Natural killer cell (primary cell): Measurements from ENCODE around the gene SPDYE4. TPM values are rescaled to one million over a fixed set of nuclear protein-coding genes. Genes with fewer than 3 reads are reported as not detected.

ENCODE experiments used
- ATAC-seq, 3 donors: fragments of 150-1000 bp in 2 of 3; fragments of 200-7000 bp in 1 of 3; cut with Tn5 transposase; 1 replicate in 1 of 3; 2 replicates in 2 of 3; pipeline ENCODE4 v1.10.0; 2021; ENCODE audit warnings: mild to moderate bottlenecking in 2 of 3, moderate library complexity in 2 of 3
- DNase-seq, 2 donors: peaks; one replicate each; pipeline versions ENCODE4 v3.0.0 to v3.0.0-alpha.2; 2013 to 2021; ENCODE audit warnings: mixed read lengths in 1 of 2
- H3K27ac ChIP-seq: one replicate; pipeline ENCODE4 v1.5.1; 2013; ENCODE audit warnings: mild to moderate bottlenecking, low read length
- H3K27me3 ChIP-seq: one replicate; pipeline ENCODE4 v1.6.1; 2013; ENCODE audit warnings: low read length; ENCODE audit not compliant: control insufficient read depth, insufficient read depth
- H3K36me3 ChIP-seq: one replicate; pipeline ENCODE4 v1.6.1; 2013; ENCODE audit warnings: low read length; ENCODE audit not compliant: control insufficient read depth, insufficient read depth
- H3K4me1 ChIP-seq: one replicate; pipeline ENCODE4 v1.6.1; 2013; ENCODE audit warnings: low read length; ENCODE audit not compliant: control insufficient read depth, insufficient read depth
- H3K4me3 ChIP-seq: one replicate; pipeline ENCODE4 v1.5.1; 2013; ENCODE audit warnings: low read length
- H3K9me3 ChIP-seq: one replicate; pipeline ENCODE4 v1.6.1; 2013; ENCODE audit warnings: low read length; ENCODE audit not compliant: control insufficient read depth, insufficient read depth
- H3K27ac Mint-ChIP-seq, 2 donors: one replicate each; pipeline ENCODE4 v1.8.0; 2022; ENCODE audit warnings: mild to moderate bottlenecking in 2 of 2, mixed read lengths in 2 of 2, moderate library complexity in 1 of 2
- H3K27me3 Mint-ChIP-seq, 2 donors: one replicate each; pipeline ENCODE4 v1.8.0; 2022; ENCODE audit warnings: low read depth in 2 of 2, mixed read lengths in 2 of 2
- H3K36me3 Mint-ChIP-seq: one replicate; pipeline ENCODE4 v1.8.0; 2022; ENCODE audit warnings: mixed read lengths
- H3K4me1 Mint-ChIP-seq, 2 donors: one replicate each; pipeline ENCODE4 v1.8.0; 2022; ENCODE audit warnings: mixed read lengths in 2 of 2
- H3K4me3 Mint-ChIP-seq: one replicate; pipeline ENCODE4 v1.8.0; 2022; ENCODE audit warnings: mild to moderate bottlenecking, moderate library complexity, mixed read lengths
- H3K9me3 Mint-ChIP-seq, 2 donors: one replicate each; pipeline ENCODE4 v1.8.0; 2022; ENCODE audit warnings: mixed read lengths in 2 of 2
- WGBS: methylation state at CpG from one replicate; pipeline ENCODE4 v1.1.7; 2013; ENCODE audit warnings: missing lambda C conversion rate; ENCODE audit not compliant: insufficient coverage; 5-methylcytosine and 5-hydroxymethylcytosine counted together
- intact Hi-C: fragments of 100-400 bp; cut with micrococcal nuclease; formaldehyde crosslinking; loops from one replicate; pipeline ENCODE4 v1.14.2; 2022
- total RNA-seq, 4 donors: library from RNA; stranded (reverse); fragments of 120-200 nt in 1 of 4; gene quantifications; one replicate each; pipeline versions ENCODE4 v1.2.3 to v1.2.4, GENCODE V29; 2013 to 2022
- TF ChIP-seq, protein P1 (sequence below): fragments of 200-600 bp; IDR thresholded peaks from one replicate; pipeline ENCODE4 v1.8.0; 2022; ENCODE audit warnings: antibody characterized with exemption

SPDYE4 gene
- total RNA-seq, 3 donors from 2014 or later (not counting 1 experiment from before 2014, with no cell fraction given) = not detected

DNA sequence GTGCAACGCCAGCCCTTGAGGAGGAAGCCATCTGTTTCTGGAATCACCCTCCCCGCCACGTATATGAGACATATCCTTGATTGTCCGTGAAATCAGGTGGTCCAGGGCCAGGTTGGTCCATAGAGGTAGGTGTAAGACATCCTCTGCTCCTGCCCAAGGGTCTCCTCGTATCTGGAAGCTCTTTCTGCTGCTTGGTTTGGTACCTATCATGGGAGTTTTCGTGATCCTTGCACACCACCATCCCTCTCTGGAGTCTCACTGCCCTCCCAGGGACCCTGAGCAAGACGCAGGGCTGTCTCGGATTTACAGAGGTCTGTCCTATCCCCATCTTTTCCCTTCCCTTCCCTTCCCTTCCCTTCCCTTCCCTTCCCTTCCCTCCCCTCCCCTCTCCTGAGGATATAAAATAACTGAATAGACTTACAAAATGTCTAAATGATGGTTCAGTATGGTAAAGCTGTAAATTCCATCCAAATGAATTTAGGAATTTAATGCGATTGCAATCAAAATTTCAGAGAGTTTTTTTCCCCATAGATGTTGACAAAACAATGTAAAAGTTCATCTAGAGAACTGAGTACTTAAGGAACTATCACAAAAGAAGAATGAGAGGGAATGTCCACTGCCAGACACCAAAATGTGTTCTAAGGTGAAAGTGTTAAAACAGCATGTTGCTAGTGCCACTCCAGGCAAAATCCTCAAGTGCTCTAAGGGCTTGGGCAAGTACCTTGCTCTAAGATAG lies 11.7 kb downstream of the SPDYE4 start:
- ATAC-seq = no peak
- H3K27ac ChIP-seq = no peak overlapping the region
- WGBS = 13% methylated on average over 8 of the region's 9 CpGs

DNA sequence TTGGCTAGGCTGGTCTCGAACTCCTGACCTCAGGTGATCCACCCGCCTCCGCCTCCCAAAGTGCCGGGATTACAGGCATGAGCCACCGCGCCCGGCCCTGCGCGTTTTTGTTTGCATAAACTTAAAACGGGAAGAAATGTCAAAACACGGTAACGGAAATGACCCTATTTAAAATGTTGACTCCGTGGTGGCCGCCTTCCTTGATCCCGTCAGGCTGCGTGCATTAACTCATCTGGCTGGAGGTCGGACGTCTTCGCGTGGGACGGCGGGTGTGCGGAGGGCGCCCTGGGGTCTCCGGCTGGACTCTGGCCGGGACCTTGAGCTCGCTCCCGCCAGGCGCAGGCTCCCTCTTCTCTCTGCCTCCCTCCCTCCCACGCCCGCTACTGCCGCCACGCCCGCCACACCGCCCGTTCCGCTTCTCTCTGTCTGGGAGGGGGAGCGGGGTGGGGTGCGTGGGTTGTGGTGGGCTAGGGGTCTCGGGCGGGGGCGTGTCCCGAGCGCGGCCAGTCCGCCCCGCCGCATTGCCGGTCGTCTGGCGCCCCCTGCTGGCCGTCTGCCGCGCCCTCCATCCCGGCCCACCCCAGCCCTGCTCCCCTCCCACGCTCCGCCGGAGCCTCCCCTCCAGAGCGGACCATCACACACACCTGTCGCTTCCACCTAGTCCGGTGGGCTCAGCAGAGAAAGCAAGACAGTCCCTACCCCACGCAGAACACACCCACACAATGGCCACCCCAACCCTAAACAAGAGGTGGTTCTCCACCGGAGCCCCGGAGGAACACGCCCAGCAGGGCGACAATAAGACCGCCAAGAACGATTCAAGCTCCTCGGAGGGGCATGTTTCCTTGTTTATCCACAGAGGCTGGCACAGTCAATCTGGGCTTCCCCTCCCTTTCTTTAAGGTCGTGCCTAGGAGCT lies 12.5 kb downstream of the SPDYE4 start:
- Mint-ChIP-seq H3K36me3 (no peaks in the 10 kb centered on the region), H3K27ac (peak overlapping the region; percentile 82 to 91), H3K4me1 (peaks cover 7 to 20% of the 10 kb centered on the region in 2 donors), H3K4me3 (peak overlapping the region; percentile 92), H3K9me3 (no peaks in the 10 kb centered on the region), H3K27me3 (no peaks in the 10 kb centered on the region)
- WGBS = under 1% methylated on average over 59 of the region's 70 CpGs
- Histone ChIP-seq H3K27ac (peak overlapping the region; percentile 68), H3K9me3 (no peaks in the 10 kb centered on the region), H3K4me1 (peaks cover 21% of the 10 kb centered on the region), H3K4me3 (peak overlapping the region; percentile 53), H3K27me3 (no peaks in the 10 kb centered on the region), H3K36me3 (no peaks in the 10 kb centered on the region)
- DNase-seq (peak; percentile 77 to 86), ATAC-seq (peak; percentile 76 to 81 (median 81))
- TF ChIP-seq, protein P1, sequence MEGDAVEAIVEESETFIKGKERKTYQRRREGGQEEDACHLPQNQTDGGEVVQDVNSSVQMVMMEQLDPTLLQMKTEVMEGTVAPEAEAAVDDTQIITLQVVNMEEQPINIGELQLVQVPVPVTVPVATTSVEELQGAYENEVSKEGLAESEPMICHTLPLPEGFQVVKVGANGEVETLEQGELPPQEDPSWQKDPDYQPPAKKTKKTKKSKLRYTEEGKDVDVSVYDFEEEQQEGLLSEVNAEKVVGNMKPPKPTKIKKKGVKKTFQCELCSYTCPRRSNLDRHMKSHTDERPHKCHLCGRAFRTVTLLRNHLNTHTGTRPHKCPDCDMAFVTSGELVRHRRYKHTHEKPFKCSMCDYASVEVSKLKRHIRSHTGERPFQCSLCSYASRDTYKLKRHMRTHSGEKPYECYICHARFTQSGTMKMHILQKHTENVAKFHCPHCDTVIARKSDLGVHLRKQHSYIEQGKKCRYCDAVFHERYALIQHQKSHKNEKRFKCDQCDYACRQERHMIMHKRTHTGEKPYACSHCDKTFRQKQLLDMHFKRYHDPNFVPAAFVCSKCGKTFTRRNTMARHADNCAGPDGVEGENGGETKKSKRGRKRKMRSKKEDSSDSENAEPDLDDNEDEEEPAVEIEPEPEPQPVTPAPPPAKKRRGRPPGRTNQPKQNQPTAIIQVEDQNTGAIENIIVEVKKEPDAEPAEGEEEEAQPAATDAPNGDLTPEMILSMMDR = peak; percentile 97
- intact Hi-C loops = loop anchor here (2.0 to 10.0 kb wide), 3 partner anchors 161 to 361 kb away; partner anchors contain the start of gene RPL26

More for the DNA sequence above, 11.7 kb downstream of the SPDYE4 start:
- Histone ChIP-seq H3K27me3 (no peaks in the 10 kb centered on the region), H3K4me3 (no peak overlapping the region), H3K36me3 (no peaks in the 10 kb centered on the region), H3K4me1 (peaks cover 18% of the 10 kb centered on the region), H3K9me3 (no peaks in the 10 kb centered on the region)
- H3K4me3 Mint-ChIP-seq = peak overlapping the region; percentile 92
- H3K4me1 Mint-ChIP-seq = peaks cover 5 to 18% of the 10 kb centered on the region in 2 donors
- H3K36me3 Mint-ChIP-seq = no peaks in the 10 kb centered on the region
- H3K27me3 Mint-ChIP-seq = no peaks in the 10 kb centered on the region
- no peaks in the 10 kb centered on the region for H3K9me3 Mint-ChIP-seq
- TF ChIP-seq, protein P1 = no peak
- peak overlapping the region; percentile 82 to 91 for H3K27ac Mint-ChIP-seq
- DNase-seq = no peak
- intact Hi-C loops = loop anchor here (2.0 to 10.0 kb wide), 3 partner anchors 162 to 362 kb away; partner anchors contain the start of gene RPL26

DNA sequence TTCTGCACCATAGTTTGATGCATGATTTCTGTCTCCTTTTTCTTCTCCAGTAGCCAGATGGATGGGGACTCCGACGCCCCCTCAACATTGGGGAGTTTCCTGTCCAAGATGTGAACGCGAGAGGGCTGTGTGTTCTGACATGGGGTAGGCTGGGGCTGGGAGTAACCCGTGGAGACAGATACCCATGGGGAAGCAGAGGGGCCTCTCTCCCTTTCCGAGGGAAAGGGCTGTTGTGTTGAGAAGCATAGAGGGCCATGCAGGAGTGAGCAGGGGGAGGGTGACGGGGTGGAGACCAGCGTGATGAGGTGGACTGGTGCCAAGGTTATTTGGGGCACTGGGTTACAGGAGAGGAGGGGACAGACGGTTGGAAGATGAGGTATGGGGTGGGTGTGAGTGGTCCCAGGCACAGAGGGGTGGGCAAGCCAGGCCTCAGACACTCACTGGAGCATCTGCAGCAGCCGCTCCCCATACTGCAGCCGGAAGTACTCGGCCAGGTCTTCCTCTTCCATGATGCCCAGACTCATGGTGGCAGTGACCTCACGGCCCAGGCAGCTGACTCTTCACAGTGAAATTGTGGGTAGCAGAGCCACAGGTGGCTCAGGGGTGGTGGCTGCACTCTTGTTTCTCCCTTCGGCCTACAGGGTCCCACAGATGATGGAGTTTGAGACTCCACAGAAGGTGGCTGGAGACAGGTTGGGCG lies 14.1 kb downstream of the SPDYE4 start:
- TF ChIP-seq, protein P1 = no peak
- H3K4me3 ChIP-seq = no peak overlapping the region
- ATAC-seq (no peak), DNase-seq (peak in 1 of 2 donors; percentile 17)
- Mint-ChIP-seq H3K9me3 (no peaks in the 10 kb centered on the region), H3K4me3 (peak overlapping the region; percentile 71), H3K4me1 (peaks cover 21 to 33% of the 10 kb centered on the region in 2 donors), H3K36me3 (no peaks in the 10 kb centered on the region), H3K27ac (peak overlapping the region; percentile 82 to 91), H3K27me3 (no peaks in the 10 kb centered on the region)
- peak overlapping the region; percentile 55 for H3K27ac ChIP-seq
- intact Hi-C loops = loop anchor here (10.0 kb wide), 2 partner anchors 159 to 359 kb away; partner anchors contain the start of gene RPL26
- no peaks in the 10 kb centered on the region for H3K36me3 ChIP-seq
- 73% methylated on average over 15 of the region's 15 CpGs for WGBS
- no peaks in the 10 kb centered on the region for H3K27me3 ChIP-seq
- H3K4me1 ChIP-seq = peaks cover 34% of the 10 kb centered on the region
- no peaks in the 10 kb centered on the region for H3K9me3 ChIP-seq
